Measurements from ENCODE around the gene CFAP45. TPM values are rescaled to one million over a fixed set of nuclear protein-coding genes. Genes with fewer than 3 reads are reported as not detected.

The CFAP45 gene
- polyA plus RNA-seq, 1 donor: 0.30 TPM

DNA sequence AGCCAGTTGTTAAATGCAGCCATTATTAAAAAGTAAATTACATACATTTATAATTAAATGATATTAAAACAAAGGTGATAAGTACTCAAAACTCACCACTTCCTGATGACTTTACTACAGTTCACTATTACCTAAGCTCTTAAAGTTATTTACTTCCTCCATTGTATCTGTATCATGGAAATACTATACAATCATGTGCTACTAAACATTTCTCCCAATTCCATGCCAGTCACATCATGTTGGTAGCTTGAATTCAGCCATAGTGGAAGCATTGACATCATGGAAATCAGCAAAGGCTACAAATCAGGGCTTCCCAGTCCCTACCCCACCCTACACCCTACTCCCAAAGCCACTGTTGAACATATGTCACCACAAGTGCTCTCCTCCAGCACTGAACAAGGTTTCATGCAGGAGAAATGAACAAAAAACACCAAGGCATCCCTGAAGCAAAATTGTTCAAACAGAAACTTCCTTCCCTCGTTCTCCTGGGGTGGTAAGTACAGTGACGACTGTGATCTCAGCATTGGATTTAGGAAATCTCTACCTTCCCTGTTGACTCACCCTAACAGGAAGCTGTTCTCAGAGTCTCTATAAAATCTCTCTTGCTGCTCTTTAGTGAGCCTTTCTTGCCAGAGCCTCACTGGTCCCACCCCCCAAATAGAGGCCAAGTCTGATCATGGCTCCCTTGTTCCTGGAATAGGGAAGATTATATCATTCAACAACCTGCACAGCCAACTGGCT lies 50.2 kb downstream of the CFAP45 start:
- DNase-seq: no peak
- Histone ChIP-seq H3K4me1 (ENCODE audit: control insufficient read depth, insufficient read depth, low read length) (peaks cover 33% of the 10 kb centered on the region), H3K36me3 (ENCODE audit: control insufficient read depth, insufficient read depth, low read length) (no peaks in the 10 kb centered on the region), H3K27ac (ENCODE audit: low read length) (no peak overlapping the region), H3K4me3 (ENCODE audit: low read length) (no peak overlapping the region), H3K27me3 (ENCODE audit: control insufficient read depth, insufficient read depth, low read length) (no peaks in the 10 kb centered on the region), H3K9me3 (ENCODE audit: control insufficient read depth, low read depth, low read length) (no peaks in the 10 kb centered on the region)
- no CpG with 5 or more reads among the region's 2 CpGs for WGBS (ENCODE audit: insufficient coverage, low lambda C conversion rate)

- no peak overlapping the region for H3K4me3 ChIP-seq (ENCODE audit: low read length)
- H3K27ac ChIP-seq (ENCODE audit: low read length): no peak overlapping the region
- DNase-seq: no peak
- H3K27me3 ChIP-seq (ENCODE audit: control insufficient read depth, insufficient read depth, low read length): no peaks in the 10 kb centered on the region
- no CpG with 5 or more reads among the region's 3 CpGs for WGBS (ENCODE audit: insufficient coverage, low lambda C conversion rate)
- H3K9me3 ChIP-seq (ENCODE audit: control insufficient read depth, low read depth, low read length): no peaks in the 10 kb centered on the region
- H3K4me1 ChIP-seq (ENCODE audit: control insufficient read depth, insufficient read depth, low read length): peaks cover 30% of the 10 kb centered on the region
- no peaks in the 10 kb centered on the region for H3K36me3 ChIP-seq (ENCODE audit: control insufficient read depth, insufficient read depth, low read length)
Measured at GRCh38 chr1:159848326-159848725, 51.6 kb downstream of the CFAP45 start.

DNA sequence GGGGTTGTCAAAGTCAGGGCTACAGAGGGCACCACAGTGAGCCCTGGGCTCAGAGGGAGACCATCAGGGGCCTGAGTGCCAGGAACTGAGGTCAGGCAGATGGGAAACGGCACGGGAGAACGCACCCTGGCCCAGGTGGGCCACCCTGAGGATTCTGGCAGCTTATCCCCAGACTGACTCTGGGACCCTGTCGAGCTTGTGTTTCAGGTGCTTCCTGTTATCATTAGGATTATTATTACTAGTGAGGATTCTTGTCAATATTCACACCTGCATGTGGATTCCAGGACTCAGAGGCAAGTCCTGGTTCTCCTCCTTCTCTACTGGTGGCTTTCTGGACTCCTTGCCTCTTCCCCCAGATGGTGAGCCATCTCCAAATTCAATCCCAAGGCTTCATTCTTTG lies 52.7 kb downstream of the CFAP45 start:
- Histone ChIP-seq H3K27ac (ENCODE audit: low read length) (peak overlapping the region; percentile 98), H3K36me3 (ENCODE audit: control insufficient read depth, insufficient read depth, low read length) (no peaks in the 10 kb centered on the region), H3K27me3 (ENCODE audit: control insufficient read depth, insufficient read depth, low read length) (no peaks in the 10 kb centered on the region), H3K4me3 (ENCODE audit: low read length) (no peak overlapping the region), H3K4me1 (ENCODE audit: control insufficient read depth, insufficient read depth, low read length) (peaks cover 25% of the 10 kb centered on the region), H3K9me3 (ENCODE audit: control insufficient read depth, low read depth, low read length) (no peaks in the 10 kb centered on the region)
- no CpG with 5 or more reads among the region's 4 CpGs for WGBS (ENCODE audit: insufficient coverage, low lambda C conversion rate)
- no peak for DNase-seq

DNA sequence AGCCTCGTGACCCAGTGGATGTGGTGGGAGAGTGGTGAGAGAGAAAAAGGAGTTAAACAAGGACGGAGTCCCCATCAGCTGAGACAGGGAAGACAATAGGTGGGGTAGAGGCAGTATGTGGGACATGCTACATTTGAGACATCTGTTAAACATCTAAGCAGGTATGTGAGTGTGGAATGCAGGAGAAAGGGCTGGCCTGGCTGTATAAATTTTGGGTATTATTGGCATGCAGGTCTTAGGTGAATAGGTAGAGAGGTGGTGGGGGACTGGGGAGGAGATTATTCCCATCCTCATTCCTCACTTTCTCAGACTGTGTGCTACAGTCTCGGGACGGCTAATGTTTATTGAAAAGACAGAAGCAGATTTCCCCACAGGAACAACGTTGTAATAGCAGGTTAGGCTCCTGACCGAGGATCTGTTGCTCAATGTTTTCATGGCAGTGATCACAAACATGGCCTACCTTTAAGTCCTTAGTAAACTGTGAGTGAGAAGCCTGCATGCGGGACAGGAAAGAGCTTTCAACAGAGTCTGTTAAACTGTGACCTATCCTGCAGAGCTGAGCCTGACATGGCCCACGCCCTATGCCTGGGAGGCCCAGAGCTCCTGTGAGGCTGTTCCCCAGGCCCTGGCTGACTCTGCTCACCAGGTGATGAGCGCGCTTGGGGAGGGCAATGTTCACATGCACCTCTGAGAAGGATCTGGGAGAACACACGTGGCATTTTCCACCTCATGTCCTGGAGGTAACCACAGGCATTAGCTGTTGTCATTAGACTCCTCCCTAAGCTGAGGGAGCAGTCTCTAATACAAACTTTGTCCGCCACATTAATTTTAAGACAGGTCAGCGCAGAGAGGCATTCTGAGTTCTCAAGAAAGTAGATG lies 54.0 kb downstream of the CFAP45 start:
- H3K27ac ChIP-seq (ENCODE audit: low read length): peak overlapping the region; percentile 98
- DNase-seq: peak; percentile 95 to 98
- 92% methylated on average over 2 of the region's 13 CpGs for WGBS (ENCODE audit: insufficient coverage, low lambda C conversion rate)

GRCh38 chr1:159843459-159843858 lies 56.5 kb downstream of the CFAP45 start:
- peaks cover 25% of the 10 kb centered on the region for H3K4me1 ChIP-seq (ENCODE audit: control insufficient read depth, insufficient read depth, low read length)
- H3K36me3 ChIP-seq (ENCODE audit: control insufficient read depth, insufficient read depth, low read length): no peaks in the 10 kb centered on the region
- H3K27ac ChIP-seq (ENCODE audit: low read length): no peak overlapping the region
- peak in 1 of 2 donors; percentile 30 for DNase-seq
- H3K4me3 ChIP-seq (ENCODE audit: low read length): no peak overlapping the region
- H3K9me3 ChIP-seq (ENCODE audit: control insufficient read depth, low read depth, low read length): no peaks in the 10 kb centered on the region
- WGBS (ENCODE audit: insufficient coverage, low lambda C conversion rate): 56% methylated on average over 2 of the region's 4 CpGs
- no peaks in the 10 kb centered on the region for H3K27me3 ChIP-seq (ENCODE audit: control insufficient read depth, insufficient read depth, low read length)

More for the DNA sequence above, 54.0 kb downstream of the CFAP45 start:
- no peaks in the 10 kb centered on the region for H3K27me3 ChIP-seq (ENCODE audit: control insufficient read depth, insufficient read depth, low read length)
- H3K4me1 ChIP-seq (ENCODE audit: control insufficient read depth, insufficient read depth, low read length): peaks cover 25% of the 10 kb centered on the region
- H3K9me3 ChIP-seq (ENCODE audit: control insufficient read depth, low read depth, low read length): no peaks in the 10 kb centered on the region
- H3K4me3 ChIP-seq (ENCODE audit: low read length): no peak overlapping the region
- no peaks in the 10 kb centered on the region for H3K36me3 ChIP-seq (ENCODE audit: control insufficient read depth, insufficient read depth, low read length)

DNA sequence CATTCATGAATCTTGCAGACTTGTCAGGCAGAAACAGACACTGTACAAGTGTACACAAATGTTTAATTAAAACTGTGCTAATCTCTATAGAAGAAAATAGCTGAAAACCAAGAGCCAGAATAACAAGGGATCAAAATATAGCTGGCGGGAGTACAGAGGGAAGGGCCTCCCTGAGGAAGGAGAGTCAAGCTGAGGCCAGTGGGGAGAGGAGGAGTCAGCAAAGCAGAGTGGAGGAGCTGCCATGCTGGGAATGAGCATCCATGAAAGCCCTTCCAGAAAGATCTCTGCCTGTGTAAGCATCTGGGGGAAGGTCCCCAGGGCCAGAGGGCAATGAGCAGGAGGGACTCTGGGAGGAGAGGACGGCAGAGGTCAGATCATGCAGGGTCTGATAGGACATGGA lies 58.2 kb downstream of the CFAP45 start:
- peaks cover 17% of the 10 kb centered on the region for H3K4me1 ChIP-seq (ENCODE audit: control insufficient read depth, insufficient read depth, low read length)
- H3K36me3 ChIP-seq (ENCODE audit: control insufficient read depth, insufficient read depth, low read length): no peaks in the 10 kb centered on the region
- no peak overlapping the region for H3K4me3 ChIP-seq (ENCODE audit: low read length)
- WGBS (ENCODE audit: insufficient coverage, low lambda C conversion rate): 86% methylated on average over 1 of the region's 2 CpGs
- no peaks in the 10 kb centered on the region for H3K9me3 ChIP-seq (ENCODE audit: control insufficient read depth, low read depth, low read length)
- DNase-seq: no peak
- H3K27me3 ChIP-seq (ENCODE audit: control insufficient read depth, insufficient read depth, low read length): no peaks in the 10 kb centered on the region
- H3K27ac ChIP-seq (ENCODE audit: low read length): no peak overlapping the region

- no peak overlapping the region for H3K4me3 ChIP-seq (ENCODE audit: low read length)
- H3K36me3 ChIP-seq (ENCODE audit: control insufficient read depth, insufficient read depth, low read length): no peaks in the 10 kb centered on the region
- no peak overlapping the region for H3K27ac ChIP-seq (ENCODE audit: low read length)
- H3K4me1 ChIP-seq (ENCODE audit: control insufficient read depth, insufficient read depth, low read length): no peaks in the 10 kb centered on the region
- no peaks in the 10 kb centered on the region for H3K27me3 ChIP-seq (ENCODE audit: control insufficient read depth, insufficient read depth, low read length)
- 100% methylated on average over 2 of the region's 5 CpGs for WGBS (ENCODE audit: insufficient coverage, low lambda C conversion rate)
- H3K9me3 ChIP-seq (ENCODE audit: control insufficient read depth, low read depth, low read length): no peaks in the 10 kb centered on the region
- DNase-seq: no peak
Measured at GRCh38 chr1:159839116-159839849, 60.7 kb downstream of the CFAP45 start.

DNA sequence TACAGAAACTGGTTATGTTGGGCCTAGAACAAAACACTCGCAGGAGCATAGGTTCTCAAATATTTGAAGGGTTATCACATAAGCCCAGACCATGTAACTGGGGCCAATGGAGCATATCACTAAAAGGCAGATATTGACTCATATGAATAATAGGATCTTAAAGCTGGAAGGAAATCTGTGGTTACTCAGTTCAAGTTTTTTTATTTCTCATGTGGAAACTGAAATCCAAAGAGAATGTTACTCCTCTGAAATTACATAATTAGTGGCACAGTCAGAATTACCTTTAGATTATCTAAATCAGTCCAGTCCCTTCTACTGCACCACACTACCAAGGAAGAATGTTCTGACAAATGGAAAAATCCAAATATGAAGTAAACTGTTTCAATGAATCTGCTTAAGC lies 61.2 kb downstream of the CFAP45 start:
- no peak overlapping the region for H3K4me3 ChIP-seq (ENCODE audit: low read length)
- no peak for DNase-seq
- H3K27ac ChIP-seq (ENCODE audit: low read length): no peak overlapping the region
- H3K36me3 ChIP-seq (ENCODE audit: control insufficient read depth, insufficient read depth, low read length): no peaks in the 10 kb centered on the region
- no CpG with 5 or more reads among the region's 1 CpG for WGBS (ENCODE audit: insufficient coverage, low lambda C conversion rate)
- H3K4me1 ChIP-seq (ENCODE audit: control insufficient read depth, insufficient read depth, low read length): no peaks in the 10 kb centered on the region
- no peaks in the 10 kb centered on the region for H3K9me3 ChIP-seq (ENCODE audit: control insufficient read depth, low read depth, low read length)
- H3K27me3 ChIP-seq (ENCODE audit: control insufficient read depth, insufficient read depth, low read length): no peaks in the 10 kb centered on the region

- Histone ChIP-seq H3K4me1 (ENCODE audit: control insufficient read depth, insufficient read depth, low read length) (no peaks in the 10 kb centered on the region), H3K27ac (ENCODE audit: low read length) (no peak overlapping the region), H3K27me3 (ENCODE audit: control insufficient read depth, insufficient read depth, low read length) (no peaks in the 10 kb centered on the region), H3K4me3 (ENCODE audit: low read length) (no peak overlapping the region), H3K36me3 (ENCODE audit: control insufficient read depth, insufficient read depth, low read length) (no peaks in the 10 kb centered on the region), H3K9me3 (ENCODE audit: control insufficient read depth, low read depth, low read length) (no peaks in the 10 kb centered on the region)
- 80% methylated on average over 1 of the region's 8 CpGs for WGBS (ENCODE audit: insufficient coverage, low lambda C conversion rate)
- DNase-seq: no peak
Measured at GRCh38 chr1:159835862-159836525, 64.0 kb downstream of the CFAP45 start.

- WGBS (ENCODE audit: insufficient coverage, low lambda C conversion rate): no CpG with 5 or more reads among the region's 3 CpGs
- no peak for DNase-seq
- H3K4me3 ChIP-seq (ENCODE audit: low read length): no peak overlapping the region
Measured at GRCh38 chr1:159835356-159835755, 64.6 kb downstream of the CFAP45 start.

More at GRCh38 chr1:159835356-159835755, 64.6 kb downstream of the CFAP45 start:
- H3K27me3 ChIP-seq (ENCODE audit: control insufficient read depth, insufficient read depth, low read length): no peaks in the 10 kb centered on the region
- no peaks in the 10 kb centered on the region for H3K9me3 ChIP-seq (ENCODE audit: control insufficient read depth, low read depth, low read length)
- H3K36me3 ChIP-seq (ENCODE audit: control insufficient read depth, insufficient read depth, low read length): no peaks in the 10 kb centered on the region
- H3K4me1 ChIP-seq (ENCODE audit: control insufficient read depth, insufficient read depth, low read length): no peaks in the 10 kb centered on the region
- H3K27ac ChIP-seq (ENCODE audit: low read length): no peak overlapping the region
